ENCODE data around the gene OGDHL.

The OGDHL gene

GRCh38 chr10:49688261-49688846 is 73.8 kb downstream of the OGDHL start:
- peaks cover 68% of the 10 kb centered on the region for H3K27me3 ChIP-seq (replicated peaks; ENCODE audit: control insufficient read depth, insufficient read depth, low read length)
- peaks cover 15% of the 10 kb centered on the region for H3K9me3 ChIP-seq (ENCODE audit: control insufficient read depth, low read length)
- no peak overlapping the region for H3K9ac ChIP-seq (ENCODE audit: low read length)
- H3K36me3 ChIP-seq (ENCODE audit: control insufficient read depth, insufficient read depth, low read length, severe bottlenecking) = no peaks in the 10 kb centered on the region
- H3K4me3 ChIP-seq (ENCODE audit: low read length) = no peak overlapping the region
- DNase-seq (ENCODE audit: low read depth) = no peak
- no peaks in the 10 kb centered on the region for H3K4me1 ChIP-seq (ENCODE audit: control insufficient read depth, insufficient read depth, low read length)

GRCh38 chr10:49686651-49687050 is 75.5 kb downstream of the OGDHL start:
- H3K27me3 ChIP-seq (replicated peaks; ENCODE audit: control insufficient read depth, insufficient read depth, low read length) = peaks cover 53% of the 10 kb centered on the region
- no peak overlapping the region for H3K9ac ChIP-seq (ENCODE audit: low read length)
- DNase-seq (ENCODE audit: low read depth) = no peak
- H3K4me1 ChIP-seq (ENCODE audit: control insufficient read depth, insufficient read depth, low read length) = no peaks in the 10 kb centered on the region
- peaks cover 11% of the 10 kb centered on the region for H3K9me3 ChIP-seq (ENCODE audit: control insufficient read depth, low read length)
- H3K36me3 ChIP-seq (ENCODE audit: control insufficient read depth, insufficient read depth, low read length, severe bottlenecking) = no peaks in the 10 kb centered on the region
- no peak overlapping the region for H3K4me3 ChIP-seq (ENCODE audit: low read length)
